Astrocyte (in vitro differentiated cells and primary cell): ENCODE data around the gene GGCX.
"Not testable (repeated sequence)": the region's sequence is repeated elsewhere in the genome, so short reads cannot be mapped to it uniquely, and the experiment has no call there.

Experiments
- CTCF ChIP-seq: IDR thresholded peaks from 2 replicates; pipeline ENCODE4 v1.5.1; 2011; ENCODE audit warnings: low read depth, mild to moderate bottlenecking, inconsistent platforms, low read length, moderate library complexity; ENCODE audit not compliant: insufficient read depth
- EZH2 ChIP-seq: IDR thresholded peaks from 2 replicates; pipeline ENCODE4 v1.6.1; 2012; ENCODE audit warnings: mild to moderate bottlenecking, low read length, inconsistent platforms; ENCODE audit not compliant: insufficient read depth

- TF ChIP-seq CTCF, EZH2: not testable (repeated sequence)
These were observed 16.1 kb downstream of the GGCX start for GRCh38 chr2:85544915-85545779.
